Right ventricle myocardium inferior (tissue), 1 donor: ENCODE results near the gene OR1S2. TPM values are rescaled to one million over a fixed set of nuclear protein-coding genes. Genes with fewer than 3 reads are reported as not detected.

Experiments used
- total RNA-seq: library from RNA; stranded (reverse); fragmentation: NEBNext Ultra II Directional; extraction: Animal tissue kit (Norgen Biotek cat#: 25700); gene quantifications from one replicate; pipeline ENCODE4 v1.2.1, GENCODE V29; 2021
- donor health status: DM: no; HTN: yes; CAD: no; lungs with severe emphysema.

The OR1S2 gene
- total RNA-seq, 1 donor from 2014 or later, result not detected

Other genes with a start within 250 kb of the OR1S2 start
- not detected for gene OR9Q1, start 180.3 kb downstream of the OR1S2 start, total RNA-seq
- not detected for gene OR6Q1, start 173.2 kb downstream of the OR1S2 start, total RNA-seq
- not detected for gene OR9I1, start 78.6 kb downstream of the OR1S2 start, total RNA-seq
- not detected for gene OR9Q2, start 15.1 kb downstream of the OR1S2 start, total RNA-seq
- gene OR1S1, start 8.6 kb upstream of the OR1S2 start, total RNA-seq, result not detected
- gene OR10Q1, start 24.8 kb upstream of the OR1S2 start, total RNA-seq, result not detected
- gene OR10W1, start 64.1 kb upstream of the OR1S2 start, total RNA-seq, result not detected
- not detected for gene OR5B17, start 154.9 kb upstream of the OR1S2 start, total RNA-seq
- not detected for gene OR5B3, start 202.7 kb upstream of the OR1S2 start, total RNA-seq
- gene OR5B2, start 224.0 kb upstream of the OR1S2 start, total RNA-seq, result not detected
- gene OR5B12, start 238.1 kb upstream of the OR1S2 start, total RNA-seq, result not detected